Neuronal stem cell (in vitro differentiated cells): ENCODE measurements around the gene OTOP3.
A peak's percentile ranks its signal among the peaks of the same experiment; 100 is the strongest.

Source experiments
- DNase-seq: peaks from one replicate; pipeline ENCODE4 v3.0.0-alpha.2; 2013; ENCODE audit warnings: low spot score
- H2AFZ ChIP-seq: one replicate; pipeline ENCODE4 v1.6.1; 2013; ENCODE audit warnings: mild to moderate bottlenecking, low read length, inconsistent platforms
- H2AK5ac ChIP-seq: 2 replicates; pipeline ENCODE4 v1.6.1; 2013; ENCODE audit warnings: low read depth, mild to moderate bottlenecking, inconsistent platforms, low read length, moderate library complexity, mixed read lengths
- H2BK120ac ChIP-seq: 2 replicates; pipeline ENCODE4 v1.6.1; 2013; ENCODE audit warnings: low read depth, mild to moderate bottlenecking, inconsistent platforms, low read length, moderate library complexity, mixed read lengths
- H2BK12ac ChIP-seq: one replicate; pipeline ENCODE4 v1.6.1; 2013; ENCODE audit warnings: low read length, inconsistent platforms
- H2BK15ac ChIP-seq: 2 replicates; pipeline ENCODE4 v1.6.1; 2013; ENCODE audit warnings: mild to moderate bottlenecking, low read length, inconsistent platforms, mixed read lengths
- H2BK5ac ChIP-seq: one replicate; pipeline ENCODE4 v1.6.1; 2013; ENCODE audit warnings: inconsistent platforms, mild to moderate bottlenecking, low read length, moderate library complexity
- H3K14ac ChIP-seq: one replicate; pipeline ENCODE4 v1.6.1; 2013; ENCODE audit warnings: low read length, inconsistent platforms
- H3K18ac ChIP-seq: 2 replicates; pipeline ENCODE4 v1.6.1; 2013; ENCODE audit warnings: low read length, inconsistent platforms
- H3K23ac ChIP-seq: 2 replicates; pipeline ENCODE4 v1.6.1; 2013; ENCODE audit warnings: low read depth, mild to moderate bottlenecking, mixed read lengths, low read length, inconsistent platforms; ENCODE audit not compliant: poor library complexity
- H3K27ac ChIP-seq: replicated peaks from 3 replicates; pipeline ENCODE4 v1.5.1; 2013; ENCODE audit warnings: low read length, inconsistent platforms
- H3K27me3 ChIP-seq, 3 experiments: 2 replicates each; pipeline ENCODE4 v1.6.1; 2013; ENCODE audit warnings: low read length in 3 of 3, mild to moderate bottlenecking in 2 of 3, inconsistent platforms in 1 of 3, low read depth in 1 of 3, mixed read lengths in 1 of 3, moderate library complexity in 1 of 3; ENCODE audit not compliant: control insufficient read depth in 3 of 3, insufficient read depth in 3 of 3
- H3K36me3 ChIP-seq, 2 donors: replicated peaks in 1 of 2; 2 replicates each; pipeline ENCODE4 v1.6.1; 2013; ENCODE audit warnings: low read length in 2 of 2; ENCODE audit not compliant: control insufficient read depth in 2 of 2, insufficient read depth in 2 of 2
- H3K4ac ChIP-seq: 2 replicates; pipeline ENCODE4 v1.6.1; 2013; ENCODE audit warnings: inconsistent platforms, mild to moderate bottlenecking, low read length, moderate library complexity
- H3K4me1 ChIP-seq, 2 donors: 1 replicate in 1 of 2; 2 replicates in 1 of 2; pipeline ENCODE4 v1.6.1; 2013; ENCODE audit warnings: low read length in 2 of 2, low read depth in 1 of 2; ENCODE audit not compliant: control insufficient read depth in 2 of 2, insufficient read depth in 1 of 2
- H3K4me2 ChIP-seq: one replicate; pipeline ENCODE4 v1.6.1; 2013; ENCODE audit warnings: mild to moderate bottlenecking, low read length, inconsistent platforms; ENCODE audit not compliant: insufficient read depth, poor library complexity, severe bottlenecking
- H3K4me3 ChIP-seq, 2 donors: 2 replicates each; pipeline ENCODE4 v1.5.1; 2013; ENCODE audit warnings: low read length in 2 of 2, mild to moderate bottlenecking in 2 of 2, inconsistent platforms in 1 of 2, moderate library complexity in 1 of 2
- H3K79me1 ChIP-seq: one replicate; pipeline ENCODE4 v1.6.1; 2013; ENCODE audit warnings: low read depth, mild to moderate bottlenecking, inconsistent platforms, low read length, moderate library complexity
- H3K9ac ChIP-seq: one replicate; pipeline ENCODE4 v1.6.1; 2013; ENCODE audit warnings: mild to moderate bottlenecking, low read depth, low read length, inconsistent platforms; ENCODE audit not compliant: poor library complexity
- H3K9me3 ChIP-seq, 2 donors: replicated peaks in 1 of 2; 2 replicates each; pipeline versions ENCODE3 to v1.6.1; 2013; ENCODE audit warnings: low read length in 2 of 2, mild to moderate bottlenecking in 2 of 2, inconsistent platforms in 1 of 2, low read depth in 1 of 2, mixed read lengths in 1 of 2, moderate library complexity in 1 of 2; ENCODE audit not compliant: control insufficient read depth in 2 of 2, insufficient read depth in 1 of 2
- H4K8ac ChIP-seq: one replicate; pipeline ENCODE4 v1.6.1; 2013; ENCODE audit warnings: low read depth, mild to moderate bottlenecking, inconsistent platforms, low read length, moderate library complexity
- H4K91ac ChIP-seq: one replicate; pipeline ENCODE4 v1.6.1; 2013; ENCODE audit warnings: low read length, low read depth, mild to moderate bottlenecking, inconsistent platforms; ENCODE audit not compliant: poor library complexity
- WGBS, 2 donors: extraction: QIAGEN DNeasy Blood & Tissue Kit; methylation state at CpG; one replicate each; pipeline ENCODE4 v1.1.7; 2013; ENCODE audit warnings: missing lambda C conversion rate in 2 of 2, mixed read lengths in 1 of 2; ENCODE audit not compliant: insufficient read length in 2 of 2, insufficient replicate concordance in 1 of 2; ENCODE audit errors: extremely low coverage in 2 of 2; 5-methylcytosine and 5-hydroxymethylcytosine counted together

OTOP3 gene

DNA sequence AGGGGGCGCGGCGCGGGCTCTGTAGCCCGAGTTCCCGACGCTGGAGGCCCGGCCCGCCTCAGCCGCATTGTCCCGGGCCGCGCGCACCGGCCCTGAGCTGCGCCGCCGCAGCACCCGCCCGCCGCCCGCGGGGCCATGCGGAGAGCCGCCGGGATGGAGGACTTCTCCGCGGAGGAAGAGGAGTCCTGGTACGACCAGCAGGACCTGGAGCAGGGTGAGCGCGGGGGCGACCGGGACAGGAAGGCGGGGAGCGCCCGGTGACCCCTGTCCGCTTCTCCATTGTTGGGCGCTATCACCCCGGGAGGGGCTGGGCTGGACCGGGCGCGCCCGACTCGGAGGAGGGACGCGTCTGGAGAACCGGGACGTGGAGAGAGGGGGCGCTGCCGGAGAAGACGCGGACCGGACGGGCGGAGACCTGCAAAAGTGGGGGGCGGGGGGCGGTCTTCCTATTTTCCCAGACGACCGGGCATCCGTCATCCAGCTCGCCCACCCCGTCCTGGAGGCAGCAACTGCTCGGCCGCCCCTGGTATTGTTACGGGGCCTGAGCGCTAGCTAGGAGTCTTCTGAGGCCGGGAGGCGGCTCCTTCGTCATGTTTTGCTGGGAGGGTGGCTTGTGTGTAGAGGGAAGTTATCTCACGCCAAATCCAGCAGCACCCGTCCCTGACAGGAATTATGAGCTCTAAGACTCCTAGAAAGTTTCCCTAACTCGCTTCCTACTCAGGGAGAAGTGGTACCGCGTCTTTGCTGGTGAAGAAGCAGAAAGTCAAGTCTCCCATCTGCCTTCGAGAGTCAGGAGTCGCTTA is 52.4 kb downstream of the OTOP3 start:
- Histone ChIP-seq H3K4me3 (peak overlapping the region; percentile 81 to 99), H3K4me1 (peaks cover 7 to 8% of the 10 kb centered on the region in 2 donors), H3K23ac (peak overlapping the region; percentile 18), H3K9ac (peak overlapping the region; percentile 88), H3K27me3 (no peaks in the 10 kb centered on the region), H2BK12ac (no peak overlapping the region), H2BK5ac (peak overlapping the region; percentile 88), H3K4me2 (peak overlapping the region; percentile 87), H3K4ac (no peak overlapping the region), H2BK120ac (no peak overlapping the region), H3K18ac (peak overlapping the region; percentile 95), H3K14ac (no peak overlapping the region), H3K27ac (peak overlapping the region; percentile 84), H3K9me3 (no peaks in the 10 kb centered on the region), H4K8ac (no peak overlapping the region), H2AK5ac (peak overlapping the region; percentile 40), H4K91ac (no peak overlapping the region), H3K79me1 (peaks cover 14% of the 10 kb centered on the region), H3K36me3 (peaks cover 2 to 26% of the 10 kb centered on the region in 2 donors), H2AFZ (peak overlapping the region; percentile 98), H2BK15ac (no peak overlapping the region)
- WGBS, 2 donors: no CpG with 5 or more reads among the region's 76 CpGs
- DNase-seq: peak; percentile 73

- H2AFZ ChIP-seq: no peak overlapping the region
- H2BK5ac ChIP-seq: no peak overlapping the region
- no peak overlapping the region for H2BK120ac ChIP-seq
- H3K4me3 ChIP-seq: no peak overlapping the region
- H3K27me3 ChIP-seq: no peaks in the 10 kb centered on the region
- H2BK15ac ChIP-seq: no peak overlapping the region
- H3K27ac ChIP-seq: no peak overlapping the region
- no peak overlapping the region for H2AK5ac ChIP-seq
- no peak overlapping the region for H3K9ac ChIP-seq
- peaks cover 2 to 38% of the 10 kb centered on the region in 2 donors for H3K36me3 ChIP-seq
- H4K91ac ChIP-seq: no peak overlapping the region
- no peak overlapping the region for H4K8ac ChIP-seq
- H3K23ac ChIP-seq: no peak overlapping the region
- H3K18ac ChIP-seq: no peak overlapping the region
- H3K14ac ChIP-seq: no peak overlapping the region
- peaks cover 7 to 9% of the 10 kb centered on the region in 2 donors for H3K4me1 ChIP-seq
- no peak overlapping the region for H3K4ac ChIP-seq
- peaks cover 14% of the 10 kb centered on the region for H3K79me1 ChIP-seq
- WGBS, 2 donors: no CpG with 5 or more reads among the region's 10 CpGs
- H3K9me3 ChIP-seq: no peaks in the 10 kb centered on the region
- no peak overlapping the region for H2BK12ac ChIP-seq
- H3K4me2 ChIP-seq: no peak overlapping the region
- DNase-seq: no peak
Observed at GRCh38 chr17:74990581-74991105, 54.9 kb downstream of the OTOP3 start.

DNA sequence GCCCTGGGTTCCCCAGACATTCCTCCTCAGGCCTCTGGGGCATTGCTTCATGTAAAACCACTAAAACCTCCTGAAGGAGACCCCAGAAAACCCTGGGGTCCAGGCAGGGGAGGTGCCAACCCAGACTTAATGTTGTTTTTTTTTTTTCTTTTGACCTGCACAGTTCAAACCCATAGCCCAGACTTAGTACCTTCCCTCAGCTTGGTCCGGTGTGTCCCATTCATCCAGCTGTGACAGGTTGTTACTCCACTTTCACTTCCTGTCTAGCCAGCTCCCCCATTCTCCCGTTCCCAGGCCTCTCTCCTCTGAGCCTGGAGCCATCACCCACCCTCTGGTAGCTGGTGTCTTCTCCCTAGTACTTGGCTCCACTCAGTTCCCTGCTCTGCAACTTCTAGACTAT is 56.5 kb downstream of the OTOP3 start:
- Histone ChIP-seq H3K9ac (no peak overlapping the region), H3K14ac (no peak overlapping the region), H4K91ac (no peak overlapping the region), H4K8ac (no peak overlapping the region), H2BK12ac (no peak overlapping the region), H3K18ac (no peak overlapping the region), H3K27ac (no peak overlapping the region), H3K27me3 (no peaks in the 10 kb centered on the region), H3K4me3 (no peak overlapping the region), H2BK5ac (no peak overlapping the region), H3K4ac (no peak overlapping the region), H3K4me1 (peaks cover 7 to 9% of the 10 kb centered on the region in 2 donors), H2AFZ (no peak overlapping the region), H3K9me3 (no peaks in the 10 kb centered on the region), H2BK15ac (no peak overlapping the region), H3K23ac (no peak overlapping the region), H3K4me2 (no peak overlapping the region), H3K36me3 (peaks cover 2 to 38% of the 10 kb centered on the region in 2 donors), H2BK120ac (no peak overlapping the region), H2AK5ac (no peak overlapping the region), H3K79me1 (peaks cover 14% of the 10 kb centered on the region)
- no peak for DNase-seq
- WGBS, 2 donors: no CpG with 5 or more reads among the region's 2 CpGs

- no peak overlapping the region for H3K4me2 ChIP-seq
- no peak for DNase-seq
- H3K14ac ChIP-seq: no peak overlapping the region
- no peak overlapping the region for H2BK120ac ChIP-seq
- peaks cover 0 to 2% of the 10 kb centered on the region in 2 donors for H3K4me1 ChIP-seq
- H3K4ac ChIP-seq: no peak overlapping the region
- H2AFZ ChIP-seq: no peak overlapping the region
- H3K27me3 ChIP-seq: no peaks in the 10 kb centered on the region
- peaks cover 10% of the 10 kb centered on the region for H3K79me1 ChIP-seq
- H2BK5ac ChIP-seq: no peak overlapping the region
- no peaks in the 10 kb centered on the region for H3K9me3 ChIP-seq
- H4K8ac ChIP-seq: no peak overlapping the region
- H2AK5ac ChIP-seq: no peak overlapping the region
- H3K23ac ChIP-seq: no peak overlapping the region
- no peak overlapping the region for H2BK12ac ChIP-seq
- no peak overlapping the region for H3K18ac ChIP-seq
- no peak overlapping the region for H3K9ac ChIP-seq
- H2BK15ac ChIP-seq: no peak overlapping the region
- H4K91ac ChIP-seq: no peak overlapping the region
- WGBS, 2 donors: no CpG with 5 or more reads among the region's 7 CpGs
- peak overlapping the region; percentile 10 for H3K27ac ChIP-seq
- no peak overlapping the region for H3K4me3 ChIP-seq
- H3K36me3 ChIP-seq: peaks cover 5 to 45% of the 10 kb centered on the region in 2 donors
Observed at GRCh38 chr17:74994440-74994839, 58.7 kb downstream of the OTOP3 start.
